Measurements from ENCODE around the gene ZCCHC14.
"Not testable (repeated sequence)": the region's sequence is repeated elsewhere in the genome, so short reads cannot be mapped to it uniquely, and the experiment has no call there.

Gene ZCCHC14

GRCh38 chr16:87507351-87508069 is 14.7 kb upstream of the ZCCHC14 start:
- Histone ChIP-seq H3K9ac (no peak overlapping the region), H3K4me3 (no peak overlapping the region), H4K20me1 (no peaks in the 10 kb centered on the region), H3K27me3 (no peaks in the 10 kb centered on the region), H3K4me2 (peak overlapping the region; percentile 75), H3K27ac (no peak overlapping the region), H3K4me1 (peaks cover 21% of the 10 kb centered on the region), H3K36me3 (no peaks in the 10 kb centered on the region), H3K9me3 (peaks cover 8% of the 10 kb centered on the region; the same call in 1 of the 2 replicates)
- no peak for TF ChIP-seq Cebpa-rat (IDR thresholded peaks at IDR 0.05)

GRCh38 chr16:87506423-87507350 is 13.9 kb upstream of the ZCCHC14 start:
- no peak for TF ChIP-seq Cebpa-rat (IDR thresholded peaks at IDR 0.05)
- Histone ChIP-seq H3K4me2 (peak overlapping the region; percentile 75), H3K9ac (no peak overlapping the region), H3K36me3 (no peaks in the 10 kb centered on the region), H3K4me1 (peaks cover 22% of the 10 kb centered on the region), H3K27me3 (no peaks in the 10 kb centered on the region), H3K4me3 (no peak overlapping the region), H4K20me1 (no peaks in the 10 kb centered on the region), H3K27ac (no peak overlapping the region), H3K9me3 (peaks cover 8% of the 10 kb centered on the region; the same call in 1 of the 2 replicates)

DNA sequence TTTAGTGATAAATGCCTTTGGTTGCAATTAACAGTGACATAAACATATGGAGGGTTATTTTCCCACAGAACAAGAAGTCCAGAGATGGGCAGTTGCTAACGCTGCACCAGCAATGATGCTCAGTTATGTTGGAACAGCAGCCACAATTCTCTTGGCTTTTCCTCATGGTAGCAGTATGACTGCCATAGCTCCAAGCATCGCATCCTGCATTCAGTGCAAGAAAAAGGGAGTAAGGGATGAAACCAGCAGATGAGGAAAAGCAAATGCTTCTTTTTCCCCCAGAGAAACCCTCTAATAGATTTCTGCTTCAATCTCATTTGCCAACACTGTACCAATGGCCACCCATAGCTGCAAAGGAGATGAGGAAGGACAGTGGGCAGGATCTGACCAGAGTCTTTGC is 13.0 kb upstream of the ZCCHC14 start:
- Histone ChIP-seq H3K27me3 (no peaks in the 10 kb centered on the region), H3K36me3 (no peaks in the 10 kb centered on the region), H3K9ac (no peak overlapping the region), H4K20me1 (no peaks in the 10 kb centered on the region), H3K9me3 (peaks cover 8% of the 10 kb centered on the region; the same call in 1 of the 2 replicates), H3K27ac (no peak overlapping the region), H3K4me1 (peaks cover 31% of the 10 kb centered on the region), H3K4me2 (no peak overlapping the region), H3K4me3 (no peak overlapping the region)
- no peak for TF ChIP-seq Cebpa-rat (IDR thresholded peaks at IDR 0.05)

DNA sequence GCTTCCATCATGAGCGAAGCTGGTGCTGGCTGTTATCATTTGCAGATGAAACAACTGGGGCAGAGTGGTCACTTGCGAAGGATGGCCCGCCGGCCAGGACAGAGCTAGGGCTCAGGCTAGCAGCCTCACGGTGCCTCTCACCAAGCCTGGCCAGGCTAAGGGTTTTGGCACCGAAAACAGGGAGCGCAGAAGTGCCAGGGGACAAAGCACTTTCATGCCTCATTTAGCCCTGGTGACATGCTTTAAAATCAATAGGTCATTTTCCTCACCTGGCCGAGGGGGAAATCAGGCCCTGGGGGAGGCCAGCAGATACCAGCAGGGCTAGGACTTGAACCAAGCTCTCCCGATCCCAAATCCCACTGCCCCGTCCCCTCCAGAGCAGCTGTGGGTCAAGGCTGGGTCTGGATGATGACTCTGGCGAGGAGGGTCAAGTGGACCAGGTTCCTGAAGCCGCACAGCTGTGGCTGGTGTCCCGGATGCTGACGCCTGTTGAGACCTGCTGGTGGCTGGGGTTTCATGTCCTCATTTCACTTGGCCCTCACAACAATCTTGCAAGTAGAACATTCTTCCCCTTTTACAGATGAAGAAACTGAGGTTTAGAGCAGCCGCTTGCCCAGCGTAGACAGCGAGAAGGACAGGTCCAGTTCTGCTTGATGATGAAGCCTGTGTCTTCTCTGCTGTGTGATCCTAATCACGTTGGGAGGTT is 10.6 kb upstream of the ZCCHC14 start:
- peaks cover 31% of the 10 kb centered on the region for H3K4me1 ChIP-seq
- H3K9ac ChIP-seq, H3K27me3 ChIP-seq, H3K27ac ChIP-seq, H3K4me3 ChIP-seq, H3K9me3 ChIP-seq, H3K36me3 ChIP-seq, H4K20me1 ChIP-seq, H3K4me2 ChIP-seq: not testable (repeated sequence)

DNA sequence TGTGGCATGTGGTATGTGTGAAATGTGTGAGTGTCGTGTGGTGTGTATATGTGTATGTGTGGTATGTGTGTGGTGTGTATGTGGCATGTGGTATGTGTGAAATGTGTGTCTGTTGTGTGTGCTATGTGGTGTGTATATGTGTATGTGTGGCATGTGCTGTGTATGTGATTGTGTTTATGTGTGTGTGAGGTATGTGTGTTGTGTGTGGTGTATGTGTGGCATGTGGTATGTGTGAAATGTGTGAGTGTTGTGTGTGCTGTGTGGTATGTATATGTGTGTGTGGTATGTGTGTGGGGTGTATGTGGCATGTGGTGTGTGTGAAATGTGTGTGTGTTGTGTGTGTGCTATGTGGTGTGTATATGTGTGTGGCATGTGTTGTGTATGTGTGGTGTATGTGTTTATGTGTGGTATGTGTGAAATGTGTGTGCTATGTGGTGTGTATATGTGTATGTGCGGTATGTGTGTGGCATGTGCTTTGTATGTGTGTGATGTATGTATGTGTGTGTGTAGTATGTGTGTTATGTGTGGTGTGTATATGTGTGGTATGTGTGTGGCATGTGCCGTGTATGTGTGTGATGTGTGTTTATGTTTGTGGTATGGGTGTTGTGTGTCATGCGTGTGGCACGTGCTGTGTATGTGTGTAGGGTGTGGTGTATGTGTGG is 9.6 kb upstream of the ZCCHC14 start:
- Histone ChIP-seq H3K9me3 (no peaks in the 10 kb centered on the region), H3K36me3 (no peaks in the 10 kb centered on the region), H3K27me3 (no peaks in the 10 kb centered on the region), H4K20me1 (no peaks in the 10 kb centered on the region), H3K4me1 (peaks cover 30% of the 10 kb centered on the region), H3K9ac (no peak overlapping the region), H3K27ac (no peak overlapping the region), H3K4me2 (no peak overlapping the region), H3K4me3 (no peak overlapping the region)
- TF ChIP-seq Cebpa-rat (IDR thresholded peaks at IDR 0.05): no peak

- no peak for TF ChIP-seq Cebpa-rat (IDR thresholded peaks at IDR 0.05)
- no peaks in the 10 kb centered on the region for H3K36me3 ChIP-seq
- H3K27ac ChIP-seq: no peak overlapping the region
- H3K9ac ChIP-seq: no peak overlapping the region
- H3K4me3 ChIP-seq: no peak overlapping the region
- H4K20me1 ChIP-seq: peaks cover 11% of the 10 kb centered on the region; the same call in 1 of the 2 replicates
- H3K27me3 ChIP-seq: no peaks in the 10 kb centered on the region
- peaks cover 32% of the 10 kb centered on the region for H3K4me1 ChIP-seq
- H3K4me2 ChIP-seq: peak overlapping the region; percentile 26
- H3K9me3 ChIP-seq: no peaks in the 10 kb centered on the region
Measured at GRCh38 chr16:87501117-87501516, 8.3 kb upstream of the ZCCHC14 start.

- no peak overlapping the region for H3K4me3 ChIP-seq
- peaks cover 15% of the 10 kb centered on the region; the same call in 1 of the 2 replicates for H4K20me1 ChIP-seq
- H3K9ac ChIP-seq: no peak overlapping the region
- no peak overlapping the region for H3K27ac ChIP-seq
- H3K9me3 ChIP-seq: no peaks in the 10 kb centered on the region
- TF ChIP-seq Cebpa-rat (IDR thresholded peaks at IDR 0.05): no peak
- no peaks in the 10 kb centered on the region for H3K36me3 ChIP-seq
- H3K4me1 ChIP-seq: peaks cover 45% of the 10 kb centered on the region
- no peaks in the 10 kb centered on the region for H3K27me3 ChIP-seq
- H3K4me2 ChIP-seq: no peak overlapping the region
Measured at GRCh38 chr16:87499189-87499486, 6.3 kb upstream of the ZCCHC14 start.

- no peak overlapping the region for H3K9ac ChIP-seq
- no peaks in the 10 kb centered on the region for H3K9me3 ChIP-seq
- peaks cover 15% of the 10 kb centered on the region; the same call in 1 of the 2 replicates for H4K20me1 ChIP-seq
- no peak overlapping the region for H3K27ac ChIP-seq
- H3K4me2 ChIP-seq: peak overlapping the region; percentile 91
- no peak for TF ChIP-seq Cebpa-rat (IDR thresholded peaks at IDR 0.05)
- no peak overlapping the region for H3K4me3 ChIP-seq
- H3K4me1 ChIP-seq: peaks cover 48% of the 10 kb centered on the region
- no peaks in the 10 kb centered on the region for H3K36me3 ChIP-seq
- no peaks in the 10 kb centered on the region for H3K27me3 ChIP-seq
Measured at GRCh38 chr16:87498324-87499188, 5.7 kb upstream of the ZCCHC14 start.

- peaks cover 15% of the 10 kb centered on the region; the same call in 1 of the 2 replicates for H4K20me1 ChIP-seq
- not testable (repeated sequence) for H3K9ac ChIP-seq, H3K9me3 ChIP-seq, H3K27ac ChIP-seq, H3K36me3 ChIP-seq, H3K4me3 ChIP-seq, H3K27me3 ChIP-seq
- peaks cover 52% of the 10 kb centered on the region for H3K4me1 ChIP-seq
- H3K4me2 ChIP-seq: peak overlapping the region; percentile 91
Measured at GRCh38 chr16:87497767-87498290, 5.0 kb upstream of the ZCCHC14 start.

DNA sequence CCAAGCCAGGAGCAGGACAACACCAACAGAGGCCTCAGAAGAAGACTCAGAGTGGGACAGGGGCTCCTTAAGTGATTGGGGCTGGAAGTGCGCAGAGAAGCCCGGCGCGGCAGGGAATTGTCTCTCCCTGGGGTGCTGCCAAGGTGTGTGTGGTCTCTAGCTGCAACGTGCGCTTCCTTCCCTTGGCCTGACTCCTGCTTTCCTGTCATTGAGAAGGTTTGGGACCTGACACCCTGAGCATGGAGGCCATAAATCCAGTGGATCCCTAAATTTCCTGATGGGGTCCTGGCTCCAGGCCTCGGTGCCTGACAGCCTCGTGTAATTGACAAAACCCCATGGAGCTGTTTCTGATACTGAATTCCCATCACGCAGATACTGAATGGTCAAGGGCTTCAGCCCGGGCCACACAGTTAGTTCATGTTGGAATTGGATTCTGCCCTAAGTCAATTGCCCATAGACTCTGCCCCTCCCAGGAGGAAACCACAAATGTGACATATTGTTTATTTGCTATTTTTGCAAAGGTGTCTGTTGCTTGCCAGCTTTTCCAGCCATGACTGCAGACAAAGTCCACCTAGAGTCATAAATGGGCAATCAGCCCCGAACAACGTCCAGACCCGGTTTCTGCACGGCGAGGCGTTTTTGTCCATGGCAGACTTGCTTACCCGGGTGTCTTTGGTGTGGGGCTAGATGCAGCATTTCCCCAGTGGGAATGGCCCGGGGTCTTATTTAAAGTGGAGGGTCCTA is 4.4 kb upstream of the ZCCHC14 start:
- H3K27me3 ChIP-seq, H3K27ac ChIP-seq, H3K9me3 ChIP-seq, H3K36me3 ChIP-seq, H3K9ac ChIP-seq, H3K4me3 ChIP-seq: not testable (repeated sequence)
- H4K20me1 ChIP-seq: peaks cover 15% of the 10 kb centered on the region; the same call in 1 of the 2 replicates
- H3K4me2 ChIP-seq: peak overlapping the region; percentile 91
- peaks cover 52% of the 10 kb centered on the region for H3K4me1 ChIP-seq

Measured in BLaER1 (cell line).